Measurements from ENCODE around the gene PPME1.

PPME1 gene

DNA sequence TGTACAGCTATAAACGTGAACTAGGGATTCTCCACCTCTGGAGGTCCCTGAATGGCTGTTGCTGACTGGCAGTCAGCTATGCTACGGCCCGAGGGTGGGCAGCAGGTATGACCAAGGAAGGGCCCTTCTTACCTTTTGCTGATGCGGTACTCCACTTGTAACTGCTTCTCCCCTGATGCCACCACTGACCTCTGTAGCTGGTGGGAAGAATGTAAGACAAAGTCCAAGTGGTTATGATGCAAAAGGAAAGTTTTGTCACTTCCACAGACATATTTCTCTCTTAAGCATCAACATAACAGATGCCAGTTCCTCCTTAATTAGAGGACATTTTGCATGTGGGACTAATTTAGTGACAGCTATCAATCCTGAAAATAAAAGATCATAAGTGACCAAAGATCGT lies 108.2 kb downstream of the PPME1 start:
- H3K9me3 ChIP-seq (ENCODE audit: insufficient read depth, low read length) = no peaks in the 10 kb centered on the region
- H3K36me3 ChIP-seq (ENCODE audit: insufficient read depth, insufficient read length, low read length) = no peaks in the 10 kb centered on the region
- no peak overlapping the region for H3K9ac ChIP-seq (ENCODE audit: insufficient read length, low read depth)
- H3K4me1 ChIP-seq (ENCODE audit: insufficient read depth, insufficient read length) = no peaks in the 10 kb centered on the region
- H3K4me3 ChIP-seq (ENCODE audit: insufficient read length, low read depth) = no peak overlapping the region
- TF ChIP-seq SUZ12 (IDR thresholded peaks at IDR 0.05; ENCODE audit: extremely low read depth, insufficient read depth, insufficient read length) = no peak
- no peak for DNase-seq (ENCODE audit: low read depth, low spot score)
- H3K27me3 ChIP-seq (ENCODE audit: insufficient read depth, insufficient read length) = no peaks in the 10 kb centered on the region

DNA sequence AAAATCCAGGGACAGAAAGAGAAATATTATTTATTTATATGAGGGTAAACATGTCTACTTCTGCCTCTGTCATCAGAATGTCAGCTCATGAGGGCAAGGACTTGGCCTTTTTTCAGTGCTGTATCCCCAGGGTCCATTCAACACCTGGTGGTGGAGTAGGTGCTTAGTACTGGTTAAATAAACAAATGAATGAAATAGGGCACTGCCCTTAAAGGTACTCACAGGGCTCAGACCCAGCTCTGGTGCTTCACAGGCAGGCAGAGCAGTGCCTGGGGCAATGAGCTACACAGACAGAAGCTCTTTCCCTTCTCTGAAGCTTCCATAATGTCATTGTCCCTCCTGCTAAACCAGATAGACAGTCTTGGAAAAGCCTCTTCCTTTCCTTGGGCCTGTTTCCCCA lies 109.4 kb downstream of the PPME1 start:
- Histone ChIP-seq H3K36me3 (ENCODE audit: insufficient read depth, insufficient read length, low read length) (no peaks in the 10 kb centered on the region), H3K9me3 (ENCODE audit: insufficient read depth, low read length) (no peaks in the 10 kb centered on the region), H3K27me3 (ENCODE audit: insufficient read depth, insufficient read length) (no peaks in the 10 kb centered on the region), H3K4me1 (ENCODE audit: insufficient read depth, insufficient read length) (no peaks in the 10 kb centered on the region), H3K4me3 (ENCODE audit: insufficient read length, low read depth) (no peak overlapping the region), H3K9ac (ENCODE audit: insufficient read length, low read depth) (no peak overlapping the region)
- TF ChIP-seq ZNF274 (IDR thresholded peaks at IDR 0.05; ENCODE audit: low read depth, low read length) = no peak
- TF ChIP-seq SUZ12 (IDR thresholded peaks at IDR 0.05; ENCODE audit: extremely low read depth, insufficient read depth, insufficient read length) = no peak
- no peak for TF ChIP-seq YY1 (IDR thresholded peaks at IDR 0.05; ENCODE audit: insufficient read depth, insufficient read length)
- no peak for DNase-seq (ENCODE audit: low read depth, low spot score)

DNA sequence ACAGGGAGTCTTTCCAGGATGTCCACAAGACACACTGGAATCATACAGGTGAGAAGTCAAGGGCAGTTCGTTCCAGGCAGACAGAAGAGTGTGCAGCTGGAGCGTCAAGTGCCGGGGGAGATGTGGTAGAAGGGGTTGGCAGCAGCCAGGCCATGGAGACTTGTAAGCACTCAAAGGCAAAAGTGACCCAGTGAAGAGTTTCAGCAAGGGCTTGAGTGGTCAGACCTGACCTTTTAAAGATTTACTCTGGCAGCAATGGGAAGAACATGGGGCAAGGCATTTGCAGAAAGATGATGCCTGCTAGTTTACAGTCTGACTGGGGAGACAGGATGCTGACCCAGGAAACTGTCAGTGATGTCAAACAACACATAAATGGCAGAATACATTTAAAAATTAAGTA lies 111.3 kb downstream of the PPME1 start:
- no peak for DNase-seq (ENCODE audit: low read depth, low spot score)
- Histone ChIP-seq H3K27me3 (ENCODE audit: insufficient read depth, insufficient read length) (no peaks in the 10 kb centered on the region), H3K9me3 (ENCODE audit: insufficient read depth, low read length) (no peaks in the 10 kb centered on the region), H3K36me3 (ENCODE audit: insufficient read depth, insufficient read length, low read length) (no peaks in the 10 kb centered on the region), H3K9ac (ENCODE audit: insufficient read length, low read depth) (no peak overlapping the region), H3K4me3 (ENCODE audit: insufficient read length, low read depth) (no peak overlapping the region), H3K4me1 (ENCODE audit: insufficient read depth, insufficient read length) (no peaks in the 10 kb centered on the region)
- TF ChIP-seq YY1 (IDR thresholded peaks at IDR 0.05; ENCODE audit: insufficient read depth, insufficient read length) (no peak), ZNF274 (IDR thresholded peaks at IDR 0.05; ENCODE audit: low read depth, low read length) (no peak), SUZ12 (IDR thresholded peaks at IDR 0.05; ENCODE audit: extremely low read depth, insufficient read depth, insufficient read length) (no peak)

DNA sequence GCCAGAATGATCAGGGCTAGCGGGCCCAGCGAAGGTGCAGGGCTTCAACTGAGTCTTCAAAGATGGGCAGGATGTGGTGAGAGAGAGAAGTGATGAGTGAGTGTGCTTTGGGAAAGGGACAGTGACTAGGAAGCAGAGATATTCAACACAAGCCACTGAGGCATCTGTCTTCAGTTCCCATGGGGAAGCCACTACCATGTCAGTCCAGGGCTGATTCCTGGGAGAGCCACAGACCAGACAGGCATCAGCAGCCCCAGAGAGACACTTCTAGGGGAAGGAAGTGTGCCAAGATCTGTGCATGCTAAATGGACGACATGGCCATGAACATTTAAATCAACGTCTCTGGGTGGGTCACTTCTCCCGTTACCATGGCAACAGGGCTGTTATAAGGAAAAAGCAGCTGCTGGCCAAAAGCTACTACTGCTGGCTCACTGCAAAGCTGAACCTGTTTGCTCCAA lies 111.9 kb downstream of the PPME1 start:
- no peaks in the 10 kb centered on the region for H3K36me3 ChIP-seq (ENCODE audit: insufficient read depth, insufficient read length, low read length)
- no peaks in the 10 kb centered on the region for H3K27me3 ChIP-seq (ENCODE audit: insufficient read depth, insufficient read length)
- no peak overlapping the region for H3K4me3 ChIP-seq (ENCODE audit: insufficient read length, low read depth)
- TF ChIP-seq YY1 (IDR thresholded peaks at IDR 0.05; ENCODE audit: insufficient read depth, insufficient read length) = no peak
- TF ChIP-seq SUZ12 (IDR thresholded peaks at IDR 0.05; ENCODE audit: extremely low read depth, insufficient read depth, insufficient read length) = no peak
- TF ChIP-seq ZNF274 (IDR thresholded peaks at IDR 0.05; ENCODE audit: low read depth, low read length) = no peak
- H3K9ac ChIP-seq (ENCODE audit: insufficient read length, low read depth) = no peak overlapping the region
- no peaks in the 10 kb centered on the region for H3K9me3 ChIP-seq (ENCODE audit: insufficient read depth, low read length)
- DNase-seq (ENCODE audit: low read depth, low spot score) = no peak
- H3K4me1 ChIP-seq (ENCODE audit: insufficient read depth, insufficient read length) = no peaks in the 10 kb centered on the region

DNA sequence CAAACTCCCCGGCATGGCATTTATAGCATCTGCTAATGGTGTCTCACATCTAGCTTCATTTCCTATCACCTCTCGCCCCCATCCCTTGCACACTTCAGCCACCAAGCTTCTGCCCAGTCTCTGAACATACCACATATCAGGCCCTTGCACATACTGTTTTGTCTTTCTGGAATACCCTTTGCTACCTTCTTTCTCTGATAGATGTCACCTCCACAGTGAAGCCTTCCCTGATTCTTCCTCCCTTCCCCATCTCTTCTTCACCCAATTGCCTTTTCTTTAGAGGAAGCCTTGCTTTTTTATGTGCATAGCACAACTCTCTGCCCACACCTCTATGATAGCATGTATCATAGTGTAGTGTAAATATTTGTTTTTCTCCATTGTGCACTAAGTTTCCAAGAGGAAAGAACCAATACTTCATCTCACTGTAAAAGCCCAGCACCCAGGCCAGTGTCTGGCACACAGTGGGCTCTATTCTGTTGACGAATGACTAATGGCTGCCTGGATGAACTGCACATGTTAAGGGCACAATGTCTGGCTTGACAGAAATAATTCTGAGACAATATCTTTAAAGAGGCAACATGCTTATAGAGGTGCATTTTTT lies 112.6 kb downstream of the PPME1 start:
- Histone ChIP-seq H3K27me3 (ENCODE audit: insufficient read depth, insufficient read length) (no peaks in the 10 kb centered on the region), H3K9ac (ENCODE audit: insufficient read length, low read depth) (no peak overlapping the region), H3K4me1 (ENCODE audit: insufficient read depth, insufficient read length) (no peaks in the 10 kb centered on the region), H3K4me3 (ENCODE audit: insufficient read length, low read depth) (no peak overlapping the region), H3K36me3 (ENCODE audit: insufficient read depth, insufficient read length, low read length) (no peaks in the 10 kb centered on the region), H3K9me3 (ENCODE audit: insufficient read depth, low read length) (no peaks in the 10 kb centered on the region)
- no peak for DNase-seq (ENCODE audit: low read depth, low spot score)
- TF ChIP-seq YY1 (IDR thresholded peaks at IDR 0.05; ENCODE audit: insufficient read depth, insufficient read length) (no peak), SUZ12 (IDR thresholded peaks at IDR 0.05; ENCODE audit: extremely low read depth, insufficient read depth, insufficient read length) (no peak), ZNF274 (IDR thresholded peaks at IDR 0.05; ENCODE audit: low read depth, low read length) (no peak)

DNA sequence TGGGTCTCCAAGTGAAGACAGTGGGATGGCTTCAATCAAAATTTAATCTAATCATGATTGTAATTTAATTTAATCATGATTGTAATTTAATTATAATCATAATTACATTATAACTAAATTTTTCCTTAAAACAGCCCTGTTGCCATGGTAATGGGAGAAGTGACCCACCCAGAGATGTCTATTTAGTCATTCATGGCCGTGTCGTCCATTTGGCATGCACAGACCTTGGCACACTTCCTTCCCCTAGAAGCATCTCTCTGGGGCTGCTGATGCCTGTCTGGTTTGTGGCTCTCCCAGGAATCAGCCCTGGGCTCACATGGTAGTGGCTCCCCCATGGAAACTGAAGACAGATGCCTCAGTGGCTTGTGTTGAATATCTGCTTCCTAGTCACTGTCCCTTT lies 113.4 kb downstream of the PPME1 start:
- H3K36me3 ChIP-seq (ENCODE audit: insufficient read depth, insufficient read length, low read length) = no peaks in the 10 kb centered on the region
- TF ChIP-seq YY1 (IDR thresholded peaks at IDR 0.05; ENCODE audit: insufficient read depth, insufficient read length) (no peak), SUZ12 (IDR thresholded peaks at IDR 0.05; ENCODE audit: extremely low read depth, insufficient read depth, insufficient read length) (no peak), ZNF274 (IDR thresholded peaks at IDR 0.05; ENCODE audit: low read depth, low read length) (no peak)
- H3K27me3 ChIP-seq (ENCODE audit: insufficient read depth, insufficient read length) = no peaks in the 10 kb centered on the region
- H3K9me3 ChIP-seq (ENCODE audit: insufficient read depth, low read length) = no peaks in the 10 kb centered on the region
- H3K9ac ChIP-seq (ENCODE audit: insufficient read length, low read depth) = no peak overlapping the region
- no peaks in the 10 kb centered on the region for H3K4me1 ChIP-seq (ENCODE audit: insufficient read depth, insufficient read length)
- no peak for DNase-seq (ENCODE audit: low read depth, low spot score)
- H3K4me3 ChIP-seq (ENCODE audit: insufficient read length, low read depth) = no peak overlapping the region

DNA sequence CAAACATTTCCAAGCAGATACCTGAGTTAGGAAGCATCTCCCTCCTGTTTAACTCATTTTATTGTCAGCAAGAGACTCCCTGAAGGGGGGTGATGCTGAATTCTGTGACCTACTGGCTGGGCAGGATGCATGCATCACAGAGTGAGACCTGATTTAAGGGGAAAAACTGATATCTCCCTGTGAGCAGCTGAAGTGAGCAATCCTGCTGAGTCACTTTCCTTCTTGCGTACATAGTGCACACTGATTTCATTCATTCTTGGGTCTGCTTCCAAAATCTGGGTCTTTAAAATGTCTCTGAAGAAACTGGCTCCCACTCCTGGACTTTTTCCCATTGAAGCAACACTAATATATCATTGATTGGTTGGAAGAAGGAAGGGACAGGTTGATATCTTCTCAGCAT lies 117.1 kb downstream of the PPME1 start:
- Histone ChIP-seq H3K9ac (ENCODE audit: insufficient read length, low read depth) (no peak overlapping the region), H3K27me3 (ENCODE audit: insufficient read depth, insufficient read length) (no peaks in the 10 kb centered on the region), H3K36me3 (ENCODE audit: insufficient read depth, insufficient read length, low read length) (no peaks in the 10 kb centered on the region), H3K4me3 (ENCODE audit: insufficient read length, low read depth) (no peak overlapping the region), H3K4me1 (ENCODE audit: insufficient read depth, insufficient read length) (no peaks in the 10 kb centered on the region), H3K9me3 (ENCODE audit: insufficient read depth, low read length) (no peaks in the 10 kb centered on the region)
- no peak for DNase-seq (ENCODE audit: low read depth, low spot score)
- TF ChIP-seq SUZ12 (IDR thresholded peaks at IDR 0.05; ENCODE audit: extremely low read depth, insufficient read depth, insufficient read length) (no peak), YY1 (IDR thresholded peaks at IDR 0.05; ENCODE audit: insufficient read depth, insufficient read length) (no peak), ZNF274 (IDR thresholded peaks at IDR 0.05; ENCODE audit: low read depth, low read length) (no peak)

Data from NT2/D1 (cell line).